Hematopoietic multipotent progenitor cell treated with erythropoietin and hydrocortisone succinate and interleukin-3 and kit ligand, for 17 days (in vitro differentiated cells): Measurements from ENCODE around the gene BICD1.

ENCODE experiments used
- DNase-seq: peaks from one replicate; pipeline ENCODE4 v3.0.0-alpha.2; 2015; ENCODE audit warnings: low spot score

BICD1 gene

DNA sequence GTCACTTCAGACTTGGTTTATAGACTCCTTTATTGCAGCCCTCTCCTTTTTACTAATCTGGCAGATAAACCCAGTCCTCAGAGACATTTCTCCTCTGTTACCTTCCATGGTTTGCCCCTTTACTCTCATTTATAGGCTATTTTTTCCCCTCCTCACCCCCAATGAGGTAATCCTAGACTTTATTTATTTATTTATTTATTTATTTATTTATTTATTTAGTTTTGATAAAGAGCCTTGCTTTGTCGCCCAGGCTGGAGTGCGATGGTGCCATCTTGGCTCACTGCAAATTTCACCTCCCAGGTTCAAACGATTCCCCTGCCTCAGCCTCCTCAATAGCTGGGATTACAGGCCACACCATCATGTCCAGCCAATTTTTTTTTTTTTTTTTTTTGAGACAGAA, 301.1 kb downstream of the BICD1 start:
- no peak for DNase-seq

- DNase-seq, result no peak
Measured at GRCh38 chr12:32413412-32413811, 306.8 kb downstream of the BICD1 start.

- no peak for DNase-seq
Measured at GRCh38 chr12:32418221-32418620, 311.6 kb downstream of the BICD1 start.

GRCh38 chr12:32418903-32419519, 312.4 kb downstream of the BICD1 start:
- DNase-seq, result no peak

DNA sequence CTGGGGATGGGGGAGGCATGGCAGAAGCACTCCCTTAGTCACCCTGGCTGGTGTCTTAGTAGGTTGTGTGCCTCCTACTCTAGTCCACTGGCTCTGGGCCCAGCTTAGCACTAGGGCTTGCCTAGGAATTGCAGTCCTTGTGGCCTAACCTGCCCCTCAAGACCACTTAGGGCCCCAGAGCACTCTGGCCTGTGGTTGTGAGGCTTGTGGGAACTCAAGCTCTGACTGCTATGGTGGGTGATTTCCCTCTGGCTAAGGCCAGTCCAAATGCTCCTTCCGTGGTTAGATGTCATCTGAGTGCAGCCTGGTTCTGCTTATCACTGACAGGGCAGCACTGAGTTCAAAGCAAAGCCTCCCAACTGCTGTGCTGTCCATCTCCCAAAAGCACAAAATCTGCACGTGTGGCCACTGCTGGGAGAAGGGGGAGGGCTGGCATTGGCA, 312.9 kb downstream of the BICD1 start:
- no peak for DNase-seq

- no peak for DNase-seq
Measured at GRCh38 chr12:32420356-32420755, 313.7 kb downstream of the BICD1 start.

- DNase-seq, result no peak
Measured at GRCh38 chr12:32423559-32423958, 316.9 kb downstream of the BICD1 start.

DNA sequence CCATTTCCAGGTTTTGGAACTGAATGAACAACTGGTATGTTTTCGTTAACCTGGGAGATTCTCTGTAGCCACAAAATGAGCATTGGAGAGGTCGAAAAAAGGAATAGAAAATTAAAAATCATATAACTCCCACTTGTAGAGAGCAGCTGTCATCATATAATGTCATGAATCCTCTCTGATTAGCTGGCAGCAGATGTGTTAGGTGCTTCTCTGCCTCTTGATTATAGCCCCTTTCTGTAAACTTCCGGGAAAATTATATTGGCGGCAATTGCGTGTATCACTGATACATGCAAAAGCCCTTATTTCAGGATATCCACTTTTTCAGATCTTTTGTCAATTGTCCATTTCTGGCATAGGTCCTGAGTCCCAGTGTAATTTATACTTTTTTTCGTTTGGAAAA, 324.4 kb downstream of the BICD1 start:
- DNase-seq, result no peak
